Upper lobe of right lung (tissue), 1 donor: ENCODE results near the gene MIEN1. TPM values are rescaled to one million over a fixed set of nuclear protein-coding genes. Genes with fewer than 3 reads are reported as not detected.
"Not testable (repeated sequence)": the region's sequence is repeated elsewhere in the genome, so short reads cannot be mapped to it uniquely, and the experiment has no call there.

ENCODE experiments used
- ATAC-seq: fragments of 200-7000 bp; cut with Tn5 transposase; one replicate; pipeline ENCODE4 v1.9.1; 2020; ENCODE audit warnings: mild to moderate bottlenecking, moderate library complexity
- DNase-seq: peaks from one replicate; pipeline ENCODE4 v3.0.0-alpha.2; 2020
- H3K27ac ChIP-seq: fragments of 200-600 bp; one replicate; pipeline ENCODE4 v1.8.0; 2022
- H3K27me3 ChIP-seq: fragments of 200-600 bp; one replicate; pipeline ENCODE4 v1.8.0; 2022; ENCODE audit warnings: mild to moderate bottlenecking
- H3K36me3 ChIP-seq: fragments of 200-600 bp; one replicate; pipeline ENCODE4 v1.8.0; 2022
- H3K4me1 ChIP-seq: fragments of 200-600 bp; one replicate; pipeline ENCODE4 v1.8.0; 2022
- H3K4me3 ChIP-seq: fragments of 200-600 bp; one replicate; pipeline ENCODE4 v1.8.0; 2022; ENCODE audit warnings: mild to moderate bottlenecking
- H3K9me3 ChIP-seq: fragments of 200-600 bp; one replicate; pipeline ENCODE4 v1.8.0; 2022
- CTCF ChIP-seq: fragments of 200-600 bp; IDR thresholded peaks from one replicate; pipeline ENCODE4 v1.8.0; 2022; ENCODE audit warnings: antibody characterized with exemption
- intact Hi-C: fragments of 100-400 bp; cut with DNase I; formaldehyde crosslinking; loops from one replicate; pipeline ENCODE4 v1.11.0; 2022
- total RNA-seq: library from RNA; stranded (reverse); fragmentation: NEBNext Ultra II Directional; extraction: Animal tissue kit (Norgen Biotek cat#: 25700); gene quantifications from one replicate; pipeline ENCODE4 v1.2.1, GENCODE V29; 2021
- donor health status: DM: no; HTN: yes; CAD: no; lungs with severe emphysema.

The MIEN1 gene
- total RNA-seq, 1 donor from 2014 or later: 48.5 TPM

DNA sequence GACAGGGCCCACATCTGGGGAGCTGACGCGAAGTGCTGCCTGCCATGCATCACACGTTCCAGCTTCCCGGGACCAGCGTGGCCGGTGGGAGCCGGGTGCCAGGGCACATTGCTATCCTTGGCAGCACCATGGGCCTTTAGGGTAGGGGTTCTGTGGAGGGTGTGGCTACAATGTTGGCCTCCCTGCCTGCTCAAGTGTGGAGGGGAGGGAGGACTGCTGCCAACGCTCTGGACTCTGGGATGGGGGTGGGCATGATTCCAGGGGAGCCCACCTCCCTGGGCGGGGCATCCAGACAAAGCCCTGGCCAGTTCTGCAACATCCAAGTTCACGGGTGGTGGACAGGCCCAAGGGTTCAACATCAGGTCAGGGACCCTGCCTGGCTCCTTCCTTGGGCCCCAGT is 21.3 kb upstream of the MIEN1 start:
- Histone ChIP-seq H3K4me1 (peaks cover 13% of the 10 kb centered on the region), H3K4me3 (no peak overlapping the region), H3K27ac (no peak overlapping the region), H3K27me3 (no peaks in the 10 kb centered on the region), H3K9me3 (no peaks in the 10 kb centered on the region), H3K36me3 (no peaks in the 10 kb centered on the region)
- DNase-seq: no peak
- intact Hi-C loops: loop anchor here (10.0 kb wide), 1 partner anchor 127 kb away; the partner anchor contains the start of gene PPP1R1B
- no peak for ATAC-seq
- no peak for TF ChIP-seq CTCF

GRCh38 chr17:39751016-39751543 is 20.7 kb upstream of the MIEN1 start:
- DNase-seq (no peak), ATAC-seq (no peak)
- H3K27ac ChIP-seq: no peak overlapping the region
- no peak for TF ChIP-seq CTCF
- no peaks in the 10 kb centered on the region for H3K9me3 ChIP-seq
- H3K4me1 ChIP-seq: peaks cover 13% of the 10 kb centered on the region
- no peaks in the 10 kb centered on the region for H3K27me3 ChIP-seq
- intact Hi-C loops: loop anchor here (10.0 kb wide), 1 partner anchor 126 kb away; the partner anchor contains the start of gene PPP1R1B
- H3K4me3 ChIP-seq: no peak overlapping the region
- H3K36me3 ChIP-seq: no peaks in the 10 kb centered on the region

- no peaks in the 10 kb centered on the region for H3K27me3 ChIP-seq
- intact Hi-C loops: loop anchor here (10.0 kb wide), 1 partner anchor 126 kb away; the partner anchor contains the start of gene PPP1R1B
- no peaks in the 10 kb centered on the region for H3K36me3 ChIP-seq
- H3K9me3 ChIP-seq: no peaks in the 10 kb centered on the region
- no peak for TF ChIP-seq CTCF
- ATAC-seq: no peak
- no peak for DNase-seq
- H3K27ac ChIP-seq: no peak overlapping the region
- peaks cover 13% of the 10 kb centered on the region for H3K4me1 ChIP-seq
- no peak overlapping the region for H3K4me3 ChIP-seq
Observed at GRCh38 chr17:39750131-39751015, 20.0 kb upstream of the MIEN1 start.

- H3K27ac ChIP-seq, H3K9me3 ChIP-seq, H3K27me3 ChIP-seq, intact Hi-C loops, H3K4me1 ChIP-seq, DNase-seq, H3K36me3 ChIP-seq, ATAC-seq, H3K4me3 ChIP-seq: not testable (repeated sequence)
Observed at GRCh38 chr17:39748444-39749034, 18.2 kb upstream of the MIEN1 start.

DNA sequence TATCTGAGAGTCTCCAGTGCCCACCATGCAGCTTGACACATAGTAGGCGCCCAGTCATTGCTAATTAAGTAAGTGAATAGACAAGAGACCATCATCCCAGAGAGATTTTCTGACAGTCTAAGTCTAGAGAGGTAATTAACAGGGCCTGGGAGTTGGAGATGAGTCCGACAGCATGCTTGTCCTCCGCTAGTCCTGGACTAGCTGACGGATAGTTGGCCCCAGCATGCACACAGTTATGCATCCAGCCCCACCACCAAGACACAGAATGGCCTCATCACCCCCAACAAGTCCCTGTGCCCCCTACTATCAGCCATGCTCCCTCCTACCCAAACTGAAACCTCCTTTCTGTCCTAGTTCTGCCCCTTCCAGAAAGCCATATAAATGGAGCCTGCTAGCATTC is 17.4 kb upstream of the MIEN1 start:
- Histone ChIP-seq H3K27ac (no peak overlapping the region), H3K9me3 (no peaks in the 10 kb centered on the region), H3K4me1 (no peaks in the 10 kb centered on the region), H3K36me3 (peaks cover 6% of the 10 kb centered on the region), H3K27me3 (no peaks in the 10 kb centered on the region), H3K4me3 (no peak overlapping the region)
- intact Hi-C loops: no loop called here
- DNase-seq (no peak), ATAC-seq (no peak)
- no peak for TF ChIP-seq CTCF

DNA sequence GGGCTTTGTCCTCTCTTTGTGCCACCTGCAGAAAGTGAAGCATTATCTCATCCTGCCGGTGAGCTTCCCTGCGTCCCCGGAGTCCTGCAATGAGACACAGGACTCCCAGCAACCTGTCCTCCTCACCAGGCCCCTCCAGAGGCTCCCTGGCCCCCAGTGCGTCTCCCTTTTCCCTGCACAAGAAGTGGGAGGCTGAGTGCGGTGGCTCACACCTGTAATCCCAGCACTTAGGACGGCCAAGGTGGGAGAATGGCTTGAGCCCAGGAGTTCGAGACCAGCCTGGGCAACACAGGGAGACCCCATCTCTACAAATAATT is 15.8 kb upstream of the MIEN1 start:
- H3K27me3 ChIP-seq: no peaks in the 10 kb centered on the region
- no peak overlapping the region for H3K4me3 ChIP-seq
- H3K27ac ChIP-seq: no peak overlapping the region
- intact Hi-C loops: no loop called here
- no peak for ATAC-seq
- no peaks in the 10 kb centered on the region for H3K9me3 ChIP-seq
- H3K36me3 ChIP-seq: peaks cover 11% of the 10 kb centered on the region
- no peak for TF ChIP-seq CTCF
- no peak for DNase-seq
- H3K4me1 ChIP-seq: no peaks in the 10 kb centered on the region
